ENCODE results near the gene MTURN.

Gene MTURN

DNA sequence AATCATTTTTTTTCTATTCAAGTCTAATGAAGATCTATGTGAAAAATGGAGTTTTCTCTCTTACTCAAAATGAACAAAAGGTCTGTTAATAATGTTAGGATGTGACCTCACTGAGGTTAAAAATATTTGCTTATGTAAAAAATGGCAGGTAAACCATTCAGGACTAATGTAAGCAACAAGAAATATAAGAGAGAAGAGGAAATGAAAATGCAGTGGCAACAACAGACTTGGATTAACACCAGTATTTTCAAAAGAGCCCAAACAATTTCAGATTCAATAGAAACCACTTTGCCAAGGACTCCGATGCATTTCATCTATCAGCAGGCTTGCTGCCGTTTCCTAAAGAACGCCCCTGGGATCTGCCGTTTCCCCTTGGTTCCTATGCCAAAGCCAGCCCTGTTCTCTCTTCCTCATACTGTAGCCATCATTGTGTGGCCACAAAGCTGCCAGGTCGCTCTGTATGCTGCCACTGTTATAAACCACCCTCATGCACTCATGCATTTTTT is 66.4 kb downstream of the MTURN start:
- DNase-seq (ENCODE audit: extremely low read depth in 1 of 2, low read depth in 1 of 2) = no peak

DNA sequence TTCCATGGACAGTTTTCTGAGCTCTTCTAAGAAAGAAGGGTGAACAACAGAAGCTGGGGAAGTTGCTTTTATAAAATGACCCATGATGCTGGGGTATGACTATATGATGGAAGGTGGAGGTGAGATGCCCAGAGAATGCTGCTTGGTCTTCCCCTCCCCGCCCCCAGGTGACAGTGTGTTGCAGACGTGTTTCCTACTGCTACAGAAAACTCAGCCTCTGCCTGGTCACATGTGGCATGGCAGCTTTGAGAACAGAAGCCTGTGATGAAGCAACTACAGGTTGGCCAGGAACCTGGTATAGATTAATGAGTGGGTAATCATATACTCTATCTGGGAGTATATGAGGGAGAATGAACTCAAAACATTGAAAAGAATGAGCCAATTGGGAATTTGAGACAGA is 67.1 kb downstream of the MTURN start:
- no peak for DNase-seq (ENCODE audit: extremely low read depth in 1 of 2, low read depth in 1 of 2)

DNA sequence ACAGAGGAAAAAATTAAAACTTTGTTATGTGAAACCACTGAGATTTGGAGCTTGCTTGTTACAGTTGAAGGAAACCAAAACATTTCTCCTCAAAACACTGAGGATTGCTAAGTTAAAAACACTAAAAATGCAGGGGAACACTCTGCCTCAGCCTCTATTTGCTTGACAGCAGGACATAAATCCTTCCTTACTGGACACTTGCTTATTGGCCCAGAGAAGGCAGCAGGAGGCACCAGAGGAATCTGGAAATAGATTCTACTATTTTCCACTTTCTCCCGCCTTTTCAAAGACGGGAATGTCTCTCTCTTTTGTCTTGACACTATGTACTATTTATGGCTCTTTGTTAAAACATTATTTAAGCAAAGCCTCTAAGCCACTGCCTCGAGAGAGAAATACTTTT is 67.9 kb downstream of the MTURN start:
- DNase-seq (ENCODE audit: extremely low read depth in 1 of 2, low read depth in 1 of 2) = no peak

GRCh38 chr7:30206491-30206890 is 71.7 kb downstream of the MTURN start:
- no peak for DNase-seq (ENCODE audit: extremely low read depth in 1 of 2, low read depth in 1 of 2)

DNA sequence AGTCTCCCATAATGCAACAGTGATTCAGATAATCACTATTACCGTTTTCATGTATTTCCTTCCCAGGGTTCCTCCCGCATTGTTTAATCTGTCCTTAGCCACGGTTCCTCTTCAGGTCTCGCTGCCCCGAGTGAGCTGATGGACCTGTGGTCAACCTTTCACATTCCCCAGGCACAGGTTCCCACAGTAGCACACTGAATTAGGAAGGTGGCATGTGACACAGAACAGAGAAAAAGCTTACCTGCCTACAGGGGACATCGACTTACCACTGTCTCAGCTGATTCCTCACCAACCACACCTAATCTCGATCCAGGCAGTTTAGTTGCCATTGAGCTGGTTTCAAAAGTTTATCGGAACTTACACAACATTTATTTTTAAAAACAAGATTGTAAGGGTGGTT is 72.2 kb downstream of the MTURN start:
- no peak for DNase-seq (ENCODE audit: extremely low read depth in 1 of 2, low read depth in 1 of 2)

DNA sequence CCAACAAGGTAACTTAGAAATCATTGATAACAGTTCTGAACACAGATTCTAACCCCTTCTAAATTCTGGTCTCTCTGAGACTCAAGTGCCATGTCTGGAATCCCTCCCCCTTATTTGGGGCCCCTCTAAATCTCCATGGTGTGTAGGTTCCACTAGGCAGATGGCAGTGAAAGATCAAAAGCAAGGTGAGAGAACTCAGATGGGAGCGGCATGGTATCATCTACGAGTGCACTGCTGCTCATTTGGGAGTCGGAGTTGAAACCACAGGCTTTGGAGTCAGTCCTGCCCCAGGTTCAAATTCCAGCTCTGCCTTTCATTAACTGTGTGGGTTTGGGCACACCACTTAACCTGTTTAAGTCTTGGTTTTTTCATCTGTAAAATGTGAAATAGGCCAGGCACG is 72.6 kb downstream of the MTURN start:
- no peak for DNase-seq (ENCODE audit: extremely low read depth in 1 of 2, low read depth in 1 of 2)

- no peak for DNase-seq (ENCODE audit: extremely low read depth in 1 of 2, low read depth in 1 of 2)
These were observed 75.2 kb downstream of the MTURN start for GRCh38 chr7:30209951-30210350.
